NCI-H1048 (cell line): ENCODE measurements around the gene GAL3ST2.
"Not testable (repeated sequence)": the region's sequence is repeated elsewhere in the genome, so short reads cannot be mapped to it uniquely, and the experiment has no call there.

Experiments
- DNase-seq: peaks from one replicate; lab custom pipeline; 2025; lab: John Stamatoyannopoulos, UW

The GAL3ST2 gene

GRCh38 chr2:241768850-241769249 is 7.8 kb upstream of the GAL3ST2 start:
- no peak for DNase-seq

GRCh38 chr2:241769819-241770184 is 6.8 kb upstream of the GAL3ST2 start:
- no peak for DNase-seq

DNA sequence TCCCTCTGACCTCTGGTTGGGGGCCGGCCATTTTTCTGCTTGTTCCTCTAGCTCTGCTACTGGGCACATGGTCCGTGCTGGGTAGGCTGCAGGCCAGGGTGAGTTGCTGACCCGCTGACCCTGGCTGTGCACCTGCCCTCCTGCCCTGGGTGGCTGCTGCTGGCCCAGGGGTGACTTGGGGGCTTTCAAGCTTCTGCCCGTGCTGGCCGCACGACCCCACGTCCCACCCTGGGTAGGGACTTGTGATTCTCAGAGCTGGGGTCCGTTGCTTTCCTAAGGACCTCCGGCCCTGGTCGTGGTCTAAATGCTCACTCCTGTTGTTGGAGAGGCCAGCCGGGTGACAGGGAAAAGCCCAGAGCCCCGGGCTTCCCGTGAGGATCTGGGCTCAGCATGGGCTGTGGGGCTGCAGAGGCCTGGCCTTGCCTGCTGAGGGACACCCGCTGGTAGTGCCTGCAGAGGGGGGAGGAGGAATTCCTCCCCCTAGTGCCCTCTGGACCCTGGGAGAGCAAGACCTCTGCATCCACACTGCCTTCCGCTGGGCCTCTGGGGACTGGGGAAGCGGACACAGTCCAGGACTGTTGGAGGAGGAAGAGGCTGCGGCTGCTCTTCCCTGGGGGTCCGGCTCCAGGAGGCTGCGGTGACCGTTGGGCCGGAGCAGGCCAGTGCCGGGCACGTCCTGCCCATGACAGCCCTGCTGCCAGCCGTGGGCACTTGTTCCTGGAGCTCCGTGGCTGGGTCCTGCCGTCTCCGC is 6.3 kb upstream of the GAL3ST2 start:
- no peak for DNase-seq

DNA sequence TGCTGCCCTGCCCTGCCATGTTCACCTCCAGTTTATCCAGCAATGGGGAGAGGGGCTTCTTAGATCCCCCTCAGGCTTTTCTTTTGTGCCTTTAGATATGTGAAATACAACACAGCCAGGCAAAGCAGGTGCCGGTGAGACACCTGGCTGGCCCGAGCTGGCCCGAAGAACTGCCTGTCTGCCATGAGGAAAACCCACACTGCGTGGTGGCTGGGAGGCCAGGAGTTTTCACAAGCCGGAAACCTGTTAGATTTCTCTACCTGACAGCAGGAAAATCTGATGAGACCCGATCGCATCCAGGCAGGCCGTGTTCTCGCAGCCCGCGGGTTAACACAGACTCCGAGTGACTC is 5.7 kb upstream of the GAL3ST2 start:
- DNase-seq, result no peak

GRCh38 chr2:241771286-241772062 is 5.1 kb upstream of the GAL3ST2 start:
- no peak for DNase-seq

- DNase-seq, result no peak
Measured at GRCh38 chr2:241772063-241772499, 4.5 kb upstream of the GAL3ST2 start.

DNA sequence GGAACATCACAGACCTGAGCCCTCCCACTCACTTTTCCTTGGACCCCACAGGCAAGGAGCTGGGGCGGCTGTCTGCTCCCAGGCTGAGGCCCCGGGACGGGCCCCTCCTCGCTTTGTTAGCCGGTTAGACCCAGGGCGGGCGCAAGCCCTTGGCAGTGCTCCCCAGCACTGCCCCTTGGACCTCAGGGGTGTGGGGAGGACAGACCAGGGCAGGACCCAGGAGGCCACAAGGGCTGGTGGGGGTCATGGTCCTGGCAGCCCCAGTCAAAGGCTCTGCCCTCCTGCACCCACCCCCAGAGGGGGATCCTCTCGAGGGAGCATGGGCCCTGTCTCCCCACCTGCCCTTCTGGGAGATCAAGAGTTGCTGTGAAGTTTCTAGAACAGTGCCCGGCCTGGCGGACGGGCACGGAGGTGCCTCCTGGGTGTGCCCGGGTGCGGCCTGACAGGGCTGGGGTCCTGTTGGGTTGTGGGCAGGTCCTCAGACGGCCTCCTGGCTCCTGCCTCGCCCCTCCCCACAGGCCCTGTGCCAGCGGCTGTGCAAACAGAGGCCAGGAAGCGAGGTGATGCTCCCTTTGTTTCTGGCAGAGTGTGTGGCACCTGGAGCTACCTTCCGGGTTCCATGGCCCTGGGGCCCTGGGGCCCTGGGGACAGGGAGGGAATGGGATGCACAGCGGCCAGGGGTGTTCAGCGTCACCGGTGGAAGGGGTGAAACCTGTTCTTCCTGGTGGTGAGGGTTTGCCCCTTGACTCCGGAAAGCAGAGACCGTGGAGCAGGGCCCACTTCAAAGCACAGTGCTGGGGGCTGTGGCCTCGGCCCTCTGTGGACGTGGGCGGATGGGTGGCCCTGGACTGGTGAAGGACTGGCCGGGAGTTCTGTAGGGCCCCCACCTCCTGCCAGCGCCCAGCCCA is 2.9 kb upstream of the GAL3ST2 start:
- DNase-seq, result no peak

- DNase-seq, result no peak
Measured at GRCh38 chr2:241774419-241775222, 2.0 kb upstream of the GAL3ST2 start.

DNA sequence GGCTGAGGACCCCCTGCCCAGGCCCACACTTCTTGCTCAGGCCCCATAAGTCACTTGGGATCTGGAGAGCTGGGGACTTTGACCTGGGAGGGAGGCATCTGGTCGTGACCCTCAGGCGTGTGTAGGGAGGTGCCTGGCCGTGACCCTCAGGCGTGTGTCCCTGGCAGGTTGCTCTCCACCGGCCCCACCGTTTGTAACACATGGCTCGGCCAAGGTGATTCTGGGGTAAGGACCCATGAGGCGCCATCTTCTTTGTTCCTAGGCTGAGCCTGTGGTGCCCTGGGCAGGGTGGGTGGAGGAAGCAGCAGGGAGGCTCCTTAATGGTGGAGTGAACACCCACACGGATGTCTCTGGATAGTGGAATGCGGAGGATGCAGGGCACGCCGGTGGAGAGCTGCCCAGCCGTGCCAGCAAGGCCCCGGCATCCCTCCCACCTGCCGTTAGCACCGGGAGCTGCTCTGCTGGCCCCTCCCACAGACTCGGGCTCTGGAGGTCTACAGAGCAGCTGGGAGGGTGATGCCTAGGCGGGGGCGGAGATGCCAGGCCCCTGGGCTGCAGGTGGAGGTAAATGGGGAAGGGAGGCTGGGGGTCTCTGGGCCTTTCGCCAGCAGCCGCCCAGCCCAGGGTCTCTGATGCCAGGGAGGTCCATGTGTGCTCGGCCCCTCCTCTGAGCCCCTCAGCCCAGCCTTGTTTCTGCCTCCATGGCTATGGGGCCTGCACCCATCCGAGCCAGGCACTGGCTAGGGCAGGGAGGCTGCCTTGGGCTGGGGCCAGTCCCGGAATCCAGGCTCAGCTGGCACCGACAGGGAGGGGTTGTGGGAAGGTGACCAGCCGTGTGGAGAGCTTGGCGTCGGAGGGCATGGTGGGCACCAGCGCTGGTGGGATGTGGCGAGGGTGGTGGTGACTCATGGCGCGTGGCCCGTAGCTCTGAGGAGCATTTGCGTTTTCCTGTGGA is 1.1 kb upstream of the GAL3ST2 start:
- DNase-seq, result no peak

GRCh38 chr2:241777170-241777685 is 606 bp downstream of the GAL3ST2 start:
- no peak for DNase-seq

DNA sequence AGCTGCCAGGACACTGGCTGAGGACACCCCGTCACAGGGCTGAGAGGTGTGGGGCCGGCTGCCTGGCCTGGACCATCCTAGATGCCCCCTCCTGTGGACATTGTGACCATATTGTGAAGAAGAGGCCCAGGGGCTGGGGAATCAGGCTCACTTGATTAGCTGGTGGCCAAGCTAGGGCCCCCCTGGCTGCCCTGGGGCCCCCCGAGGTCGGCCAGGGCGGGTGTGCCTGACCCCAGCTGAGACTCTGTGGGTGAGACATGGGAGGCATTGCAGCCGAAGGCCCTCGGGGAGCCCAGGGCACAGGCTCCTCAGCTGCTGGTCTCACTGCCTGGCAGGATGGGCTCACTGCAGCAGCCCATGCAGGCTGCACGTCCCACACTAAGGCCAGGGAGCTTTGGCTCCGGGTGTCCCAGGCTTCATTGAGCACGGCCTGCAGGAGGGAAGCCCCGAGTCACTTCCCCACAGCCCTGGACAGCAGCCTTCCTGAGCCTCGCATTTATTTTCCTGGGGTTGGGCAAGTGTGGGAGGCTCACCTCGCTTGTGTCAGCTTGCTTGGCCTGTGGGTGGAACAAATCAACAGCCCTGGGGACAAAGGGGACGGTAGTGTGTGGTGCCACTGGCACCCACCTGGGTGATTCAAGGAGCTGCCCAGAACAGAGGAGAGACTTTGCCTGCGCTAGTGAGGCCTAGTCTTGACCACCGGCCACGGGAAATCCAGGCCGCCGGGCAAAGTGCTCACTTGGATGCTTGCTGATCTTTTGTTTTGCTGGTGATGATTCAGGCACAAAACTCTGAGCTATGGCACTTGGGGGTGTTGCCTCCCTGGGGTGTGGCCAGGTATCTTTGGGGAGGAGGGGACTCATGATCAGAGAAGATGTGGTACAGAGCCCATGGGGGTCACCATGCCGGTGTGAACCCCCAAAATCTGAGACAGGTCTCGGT is 1.3 kb downstream of the GAL3ST2 start:
- no peak for DNase-seq

GRCh38 chr2:241780939-241781569 is 4.4 kb downstream of the GAL3ST2 start:
- DNase-seq, result no peak

- not testable (repeated sequence) for DNase-seq
Measured at GRCh38 chr2:241782053-241782452, 5.4 kb downstream of the GAL3ST2 start.

- DNase-seq, result no peak
Measured at GRCh38 chr2:241788135-241788534, 11.5 kb downstream of the GAL3ST2 start.

- no peak for DNase-seq
Measured at GRCh38 chr2:241788572-241788971, 11.9 kb downstream of the GAL3ST2 start.

DNA sequence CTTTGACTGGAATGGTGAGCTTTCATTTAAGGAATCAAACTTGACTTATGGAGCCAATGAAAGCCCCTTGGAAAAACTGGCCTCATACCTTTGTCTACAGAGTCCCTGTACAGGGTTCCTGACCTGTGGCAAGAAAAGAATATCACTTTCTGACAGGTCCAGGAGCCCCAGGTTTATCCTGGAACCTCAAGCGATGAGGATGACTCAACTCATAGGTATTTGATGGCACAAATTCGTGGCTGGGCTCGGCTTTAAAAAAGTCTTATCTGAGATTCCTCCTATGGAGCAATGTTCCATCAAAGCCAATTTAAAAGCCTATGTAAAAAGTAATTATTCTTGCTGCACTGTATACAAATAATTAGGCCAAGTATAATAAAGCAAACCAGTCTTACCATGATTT is 14.8 kb downstream of the GAL3ST2 start:
- DNase-seq, result not testable (repeated sequence)

DNA sequence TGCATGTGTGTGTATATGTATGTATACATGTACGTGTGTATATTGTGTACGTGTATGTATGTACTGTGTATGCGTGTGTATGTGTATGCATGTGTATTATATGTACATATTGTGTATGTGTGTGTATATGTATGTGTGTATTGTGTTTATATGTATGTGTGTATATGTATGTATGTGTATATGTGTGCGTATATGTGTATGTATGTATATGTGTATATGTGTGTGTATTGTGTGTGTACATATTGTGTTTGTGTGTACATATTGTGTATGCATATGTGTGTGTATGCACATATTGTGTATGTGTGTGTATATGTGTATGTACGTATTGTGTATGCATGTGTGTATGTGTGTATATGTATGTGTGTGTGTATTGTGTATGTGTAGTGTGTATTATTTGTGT is 16.8 kb downstream of the GAL3ST2 start:
- DNase-seq, result no peak

- no peak for DNase-seq
Measured at GRCh38 chr2:241794250-241794823, 17.7 kb downstream of the GAL3ST2 start.
